Osteocyte (in vitro differentiated cells): ENCODE results near the gene BPI. TPM values are rescaled to one million over a fixed set of nuclear protein-coding genes. Genes with fewer than 3 reads are reported as not detected.
A peak's percentile ranks its signal among the peaks of the same experiment; 100 is the strongest.

Source experiments
- DNase-seq: peaks from one replicate; pipeline ENCODE4 v3.0.0; 2021; ENCODE audit warnings: mixed read lengths; ENCODE audit not compliant: unreplicated experiment; ENCODE audit errors: extremely low spot score
- H3K27ac Mint-ChIP-seq: one replicate; pipeline ENCODE4 v1.8.0; 2021; ENCODE audit warnings: mild to moderate bottlenecking, mixed read lengths; ENCODE audit not compliant: unreplicated experiment
- H3K27me3 Mint-ChIP-seq: one replicate; pipeline ENCODE4 v1.8.0; 2021; ENCODE audit warnings: mixed read lengths; ENCODE audit not compliant: unreplicated experiment
- H3K36me3 Mint-ChIP-seq: one replicate; pipeline ENCODE4 v1.8.0; 2021; ENCODE audit warnings: mixed read lengths; ENCODE audit not compliant: unreplicated experiment
- H3K4me1 Mint-ChIP-seq: one replicate; pipeline ENCODE4 v1.8.0; 2021; ENCODE audit warnings: mixed read lengths; ENCODE audit not compliant: unreplicated experiment
- H3K4me3 Mint-ChIP-seq: one replicate; pipeline ENCODE4 v1.8.0; 2021; ENCODE audit warnings: mild to moderate bottlenecking, moderate library complexity, mixed read lengths; ENCODE audit not compliant: unreplicated experiment
- H3K9me3 Mint-ChIP-seq: one replicate; pipeline ENCODE4 v1.8.0; 2021; ENCODE audit warnings: mixed read lengths; ENCODE audit not compliant: unreplicated experiment
- total RNA-seq: library from RNA; stranded (reverse); gene quantifications from 2 replicates; pipeline ENCODE4 v1.2.1, GENCODE V29; 2021
- TF ChIP-seq, protein P1 (sequence below): fragments of 200-600 bp; sonication (generic); IDR thresholded peaks from 2 replicates; pipeline ENCODE4 v1.5.0; 2021; ENCODE audit warnings: antibody characterized with exemption, mild to moderate bottlenecking, moderate library complexity

The BPI gene
- total RNA-seq, 1 donor from 2014 or later, result 8.5 TPM

DNA sequence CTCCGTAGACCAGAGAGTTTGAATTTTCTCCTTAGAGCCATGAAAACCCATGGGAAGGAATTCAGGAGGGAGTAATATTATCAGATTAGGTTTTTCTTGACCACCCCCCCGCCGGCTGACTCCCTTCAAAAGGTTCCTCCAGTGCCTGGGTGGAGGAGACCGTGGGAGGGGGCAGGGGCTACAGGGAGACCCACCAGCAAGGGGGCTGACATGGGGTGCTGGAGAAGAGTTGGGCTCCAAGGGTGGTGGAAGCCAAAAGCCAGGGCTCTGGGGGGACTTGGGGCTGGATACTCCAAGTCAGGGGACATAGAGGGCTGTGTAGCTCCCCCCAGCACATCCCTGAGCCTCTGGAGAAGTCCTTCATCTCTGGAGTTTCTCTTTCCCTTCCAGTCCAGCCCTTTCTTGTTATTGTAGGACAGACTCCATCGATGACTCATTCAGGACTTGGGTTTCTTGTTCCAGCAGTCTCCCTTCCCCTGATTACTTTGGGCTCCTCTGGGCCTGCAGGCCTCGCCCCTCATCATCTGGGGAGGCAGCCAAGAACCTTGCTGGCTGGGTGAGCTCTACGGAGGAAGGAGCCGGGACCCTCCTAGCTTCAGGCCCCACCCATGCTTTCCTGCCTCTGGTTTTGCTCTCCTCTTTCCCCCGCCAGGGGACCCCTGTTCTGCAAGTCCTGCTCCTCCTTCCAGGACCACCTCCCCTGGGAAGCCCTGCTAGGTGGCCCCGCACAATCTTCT is 32.9 kb upstream of the BPI start:
- Mint-ChIP-seq H3K36me3 (peaks cover 3% of the 10 kb centered on the region), H3K9me3 (peaks cover 7% of the 10 kb centered on the region), H3K4me3 (peak overlapping the region; percentile 39), H3K27me3 (no peaks in the 10 kb centered on the region), H3K4me1 (peaks cover 70% of the 10 kb centered on the region), H3K27ac (peak overlapping the region; percentile 87)
- TF ChIP-seq, protein P1, sequence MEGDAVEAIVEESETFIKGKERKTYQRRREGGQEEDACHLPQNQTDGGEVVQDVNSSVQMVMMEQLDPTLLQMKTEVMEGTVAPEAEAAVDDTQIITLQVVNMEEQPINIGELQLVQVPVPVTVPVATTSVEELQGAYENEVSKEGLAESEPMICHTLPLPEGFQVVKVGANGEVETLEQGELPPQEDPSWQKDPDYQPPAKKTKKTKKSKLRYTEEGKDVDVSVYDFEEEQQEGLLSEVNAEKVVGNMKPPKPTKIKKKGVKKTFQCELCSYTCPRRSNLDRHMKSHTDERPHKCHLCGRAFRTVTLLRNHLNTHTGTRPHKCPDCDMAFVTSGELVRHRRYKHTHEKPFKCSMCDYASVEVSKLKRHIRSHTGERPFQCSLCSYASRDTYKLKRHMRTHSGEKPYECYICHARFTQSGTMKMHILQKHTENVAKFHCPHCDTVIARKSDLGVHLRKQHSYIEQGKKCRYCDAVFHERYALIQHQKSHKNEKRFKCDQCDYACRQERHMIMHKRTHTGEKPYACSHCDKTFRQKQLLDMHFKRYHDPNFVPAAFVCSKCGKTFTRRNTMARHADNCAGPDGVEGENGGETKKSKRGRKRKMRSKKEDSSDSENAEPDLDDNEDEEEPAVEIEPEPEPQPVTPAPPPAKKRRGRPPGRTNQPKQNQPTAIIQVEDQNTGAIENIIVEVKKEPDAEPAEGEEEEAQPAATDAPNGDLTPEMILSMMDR, result no peak
- DNase-seq, result no peak

DNA sequence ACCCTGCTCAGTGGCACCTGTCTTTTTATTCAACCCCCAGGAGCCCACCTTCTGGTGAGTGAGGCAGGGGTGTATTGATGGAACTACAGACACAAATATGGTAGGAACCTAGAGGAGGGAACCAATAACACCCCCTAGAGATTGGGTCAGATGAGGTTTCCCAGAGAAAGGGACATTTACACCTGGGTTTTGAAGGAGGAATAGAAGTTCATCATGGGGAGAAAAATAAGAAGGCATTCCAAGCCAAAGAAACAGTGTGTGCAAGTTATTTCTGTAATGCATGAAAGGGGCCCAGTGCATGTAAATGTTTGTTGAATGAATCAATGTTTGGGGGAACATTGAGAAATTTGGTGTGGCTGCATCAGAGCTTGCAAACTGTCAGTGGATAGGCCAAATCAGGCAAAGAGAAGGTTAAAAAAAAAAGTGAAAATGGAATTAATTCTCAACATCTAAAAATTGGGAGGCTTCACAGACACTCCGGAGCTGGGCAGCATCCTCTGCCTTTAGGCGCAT is 32.3 kb upstream of the BPI start:
- peaks cover under 1% of the 10 kb centered on the region for H3K36me3 Mint-ChIP-seq
- H3K27me3 Mint-ChIP-seq, result no peaks in the 10 kb centered on the region
- TF ChIP-seq, protein P1, result no peak
- H3K9me3 Mint-ChIP-seq, result peaks cover under 1% of the 10 kb centered on the region
- H3K27ac Mint-ChIP-seq, result peak overlapping the region; percentile 87
- no peak overlapping the region for H3K4me3 Mint-ChIP-seq
- DNase-seq, result no peak
- H3K4me1 Mint-ChIP-seq, result peaks cover 69% of the 10 kb centered on the region

DNA sequence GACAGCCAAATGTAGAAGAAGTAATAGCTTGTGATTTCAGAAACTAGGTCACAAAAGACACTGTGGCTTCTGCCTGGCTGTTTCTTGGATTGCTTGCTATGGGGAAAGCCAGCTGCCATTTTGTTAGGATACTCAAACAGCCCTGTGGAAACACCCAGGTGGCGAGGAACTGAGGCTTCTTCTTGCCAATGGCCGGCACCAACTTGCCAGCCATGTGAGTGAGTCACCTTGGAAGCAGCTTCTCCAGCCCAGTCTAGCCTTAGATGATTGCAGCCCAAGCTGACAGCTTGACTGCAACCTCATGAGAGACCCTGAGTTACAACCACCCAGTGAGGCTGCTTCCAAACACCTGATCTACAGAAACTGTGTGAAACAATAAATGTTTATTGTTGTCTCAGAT is 31.6 kb upstream of the BPI start:
- DNase-seq, result no peak
- H3K27ac Mint-ChIP-seq, result peak overlapping the region; percentile 87
- H3K9me3 Mint-ChIP-seq, result no peaks in the 10 kb centered on the region
- TF ChIP-seq, protein P1, result no peak
- no peak overlapping the region for H3K4me3 Mint-ChIP-seq
- peaks cover 73% of the 10 kb centered on the region for H3K4me1 Mint-ChIP-seq
- no peaks in the 10 kb centered on the region for H3K27me3 Mint-ChIP-seq
- no peaks in the 10 kb centered on the region for H3K36me3 Mint-ChIP-seq

DNA sequence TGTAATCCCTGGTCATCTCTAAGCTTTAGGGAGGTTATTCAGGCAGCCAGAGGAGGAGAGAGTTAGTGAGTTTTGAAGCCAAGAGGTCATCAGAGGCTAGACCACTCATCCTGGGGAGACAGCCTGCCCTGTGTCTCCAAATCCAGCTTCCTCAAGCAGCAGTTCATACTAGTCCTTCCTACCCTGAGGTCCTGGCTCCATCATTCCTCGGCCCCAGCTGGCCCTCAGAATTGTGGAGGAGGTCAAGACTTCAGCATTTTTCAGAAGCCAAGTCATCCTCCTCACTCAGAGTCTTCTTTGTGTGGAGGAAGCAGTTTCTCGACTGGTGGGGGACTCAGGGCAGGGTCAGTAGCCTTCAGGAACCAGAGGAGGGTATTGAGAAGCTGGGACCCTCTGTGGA is 31.0 kb upstream of the BPI start:
- H3K36me3 Mint-ChIP-seq, result no peaks in the 10 kb centered on the region
- H3K27ac Mint-ChIP-seq, result peak overlapping the region; percentile 87
- no peak for DNase-seq
- H3K4me1 Mint-ChIP-seq, result peaks cover 78% of the 10 kb centered on the region
- no peaks in the 10 kb centered on the region for H3K27me3 Mint-ChIP-seq
- H3K4me3 Mint-ChIP-seq, result no peak overlapping the region
- TF ChIP-seq, protein P1, result no peak
- H3K9me3 Mint-ChIP-seq, result no peaks in the 10 kb centered on the region

DNA sequence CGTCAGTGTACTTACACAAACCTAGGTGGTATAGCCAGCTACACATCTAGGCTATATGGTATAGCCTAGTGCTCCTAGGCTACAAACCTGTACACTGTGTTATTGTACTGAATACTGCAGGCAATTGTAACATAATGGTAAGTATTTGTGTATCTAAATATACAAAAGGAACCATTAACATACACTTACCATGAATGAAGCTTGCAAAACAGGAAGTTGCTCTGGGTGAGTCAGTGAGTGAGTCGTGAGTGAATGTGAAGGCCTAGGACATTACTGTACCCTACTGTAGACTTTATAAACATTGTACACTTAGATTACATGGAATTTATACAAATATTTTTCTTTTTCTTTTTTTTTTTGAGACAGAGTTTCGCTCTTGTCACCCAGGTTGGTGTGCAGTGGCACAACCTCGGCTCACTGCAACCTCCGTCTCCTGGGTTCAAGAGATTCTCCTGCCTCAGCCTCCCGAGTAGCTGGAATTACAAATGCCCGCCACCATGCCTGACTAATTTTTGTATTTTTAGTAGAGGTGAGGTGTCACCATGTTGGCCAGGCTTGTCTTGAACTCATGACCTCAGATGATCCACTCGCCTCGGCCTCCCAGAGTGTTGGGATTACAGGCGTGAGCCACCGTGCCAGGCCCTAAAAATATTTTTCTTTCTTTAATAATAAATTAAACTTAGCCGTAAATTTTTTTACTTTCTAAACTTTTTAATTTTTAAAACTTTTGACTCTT is 28.0 kb upstream of the BPI start:
- Mint-ChIP-seq H3K9me3 (no peaks in the 10 kb centered on the region), H3K27ac (peak overlapping the region; percentile 92), H3K36me3 (no peaks in the 10 kb centered on the region), H3K4me1 (peaks cover 83% of the 10 kb centered on the region), H3K27me3 (no peaks in the 10 kb centered on the region), H3K4me3 (no peak overlapping the region)
- no peak for DNase-seq
- TF ChIP-seq, protein P1, result no peak
